HG03064 (cell line): ENCODE measurements around the gene SFXN2.
"Not testable (repeated sequence)": the region's sequence is repeated elsewhere in the genome, so short reads cannot be mapped to it uniquely, and the experiment has no call there.

ENCODE experiments used
- ATAC-seq: cut with Tn5 transposase; IDR thresholded peaks from one replicate; pipeline ENCODE4 v1.9.1; 2021; ENCODE audit warnings: low read depth; ENCODE audit not compliant: unreplicated experiment

The SFXN2 gene

GRCh38 chr10:102714621-102715455 is at the start of gene SFXN2:
SFXN2 (plus strand) TSS chr10:102714636; CDS start chr10:102726637, 12,001 bp downstream.
- peak; percentile 10 for ATAC-seq

- no peak for ATAC-seq
Measured at GRCh38 chr10:102665904-102666509, 48.4 kb upstream of the SFXN2 start.

GRCh38 chr10:102667411-102667810 is 47.0 kb upstream of the SFXN2 start:
- not testable (repeated sequence) for ATAC-seq

- no peak for ATAC-seq
Measured at GRCh38 chr10:102668326-102669107, 45.9 kb upstream of the SFXN2 start.

- ATAC-seq, result no peak
Measured at GRCh38 chr10:102669206-102670064, 45.0 kb upstream of the SFXN2 start.

- no peak for ATAC-seq
Measured at GRCh38 chr10:102670065-102670670, 44.3 kb upstream of the SFXN2 start.

- no peak for ATAC-seq
Measured at GRCh38 chr10:102670871-102671434, 43.5 kb upstream of the SFXN2 start.

GRCh38 chr10:102673236-102673818 is 41.1 kb upstream of the SFXN2 start:
- no peak for ATAC-seq

- no peak for ATAC-seq
Measured at GRCh38 chr10:102673819-102674511, 40.5 kb upstream of the SFXN2 start.

- no peak for ATAC-seq
Measured at GRCh38 chr10:102674566-102674965, 39.9 kb upstream of the SFXN2 start.

- no peak for ATAC-seq
Measured at GRCh38 chr10:102675011-102675665, 39.3 kb upstream of the SFXN2 start.

GRCh38 chr10:102675666-102676533 is 38.5 kb upstream of the SFXN2 start:
- no peak for ATAC-seq

- no peak for ATAC-seq
Measured at GRCh38 chr10:102676534-102677315, 37.7 kb upstream of the SFXN2 start.

GRCh38 chr10:102677331-102678067 is 36.9 kb upstream of the SFXN2 start:
- no peak for ATAC-seq

GRCh38 chr10:102678068-102678400 is 36.4 kb upstream of the SFXN2 start:
- no peak for ATAC-seq

- no peak for ATAC-seq
Measured at GRCh38 chr10:102678842-102679289, 35.6 kb upstream of the SFXN2 start.
